ENCODE measurements around the gene KCNK18. TPM values are rescaled to one million over a fixed set of nuclear protein-coding genes. Genes with fewer than 3 reads are reported as not detected.

KCNK18 gene
- total RNA-seq, 1 donor from 2014 or later, result not detected

DNA sequence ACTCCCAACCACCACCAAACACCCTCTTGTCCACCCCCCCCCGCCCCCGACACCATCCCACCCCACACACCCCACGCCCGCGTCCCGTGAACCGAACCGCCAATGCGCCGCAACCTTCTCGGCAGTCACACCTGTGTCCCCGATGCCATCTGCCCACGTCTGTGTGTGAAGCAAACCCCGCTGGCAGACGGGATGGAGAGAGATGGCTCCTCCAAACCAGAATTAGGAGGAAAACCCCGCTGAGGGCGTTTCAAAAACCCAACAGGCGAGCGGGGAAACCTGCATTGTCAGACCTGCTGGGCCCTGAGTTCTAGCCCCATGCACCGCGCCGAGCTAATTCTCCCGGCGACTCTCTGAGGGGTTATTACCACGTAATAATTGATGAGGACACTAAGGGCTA, 28.6 kb upstream of the KCNK18 start:
- TF ChIP-seq, protein P1, sequence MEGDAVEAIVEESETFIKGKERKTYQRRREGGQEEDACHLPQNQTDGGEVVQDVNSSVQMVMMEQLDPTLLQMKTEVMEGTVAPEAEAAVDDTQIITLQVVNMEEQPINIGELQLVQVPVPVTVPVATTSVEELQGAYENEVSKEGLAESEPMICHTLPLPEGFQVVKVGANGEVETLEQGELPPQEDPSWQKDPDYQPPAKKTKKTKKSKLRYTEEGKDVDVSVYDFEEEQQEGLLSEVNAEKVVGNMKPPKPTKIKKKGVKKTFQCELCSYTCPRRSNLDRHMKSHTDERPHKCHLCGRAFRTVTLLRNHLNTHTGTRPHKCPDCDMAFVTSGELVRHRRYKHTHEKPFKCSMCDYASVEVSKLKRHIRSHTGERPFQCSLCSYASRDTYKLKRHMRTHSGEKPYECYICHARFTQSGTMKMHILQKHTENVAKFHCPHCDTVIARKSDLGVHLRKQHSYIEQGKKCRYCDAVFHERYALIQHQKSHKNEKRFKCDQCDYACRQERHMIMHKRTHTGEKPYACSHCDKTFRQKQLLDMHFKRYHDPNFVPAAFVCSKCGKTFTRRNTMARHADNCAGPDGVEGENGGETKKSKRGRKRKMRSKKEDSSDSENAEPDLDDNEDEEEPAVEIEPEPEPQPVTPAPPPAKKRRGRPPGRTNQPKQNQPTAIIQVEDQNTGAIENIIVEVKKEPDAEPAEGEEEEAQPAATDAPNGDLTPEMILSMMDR (IDR thresholded peaks at IDR 0.05), result no peak
- TF ChIP-seq EZH2phosphoT487 (IDR thresholded peaks at IDR 0.05) (no peak), EZH2 (IDR thresholded peaks at IDR 0.05) (no peak)

GRCh38 chr10:117169480-117169879, 27.8 kb upstream of the KCNK18 start:
- H3K9ac ChIP-seq, result no peak overlapping the region
- no peaks in the 10 kb centered on the region for H3K9me3 ChIP-seq (ENCODE audit: low read depth)
- DNase-seq (ENCODE audit: low spot score), result no peak
- H3K27ac ChIP-seq, result no peak overlapping the region
- no peaks in the 10 kb centered on the region for H3K36me3 ChIP-seq
- no peak overlapping the region for H3K4me3 Mint-ChIP-seq
- H3K4me1 Mint-ChIP-seq, result peaks cover 18% of the 10 kb centered on the region
- H3K27ac Mint-ChIP-seq, result no peak overlapping the region
- H4K20me1 ChIP-seq (ENCODE audit: low read depth), result peaks cover 30% of the 10 kb centered on the region
- H3K27me3 ChIP-seq, result peaks cover 100% of the 10 kb centered on the region
- no peak overlapping the region for H3K4me3 ChIP-seq
- H3K4me1 ChIP-seq, result peaks cover 31% of the 10 kb centered on the region
- no peak overlapping the region for H2AFZ ChIP-seq (replicated peaks)
- no peaks in the 10 kb centered on the region for H3K36me3 Mint-ChIP-seq
- no peaks in the 10 kb centered on the region for H3K9me3 Mint-ChIP-seq
- no peak overlapping the region for H3K4me2 ChIP-seq
- H3K27me3 Mint-ChIP-seq (ENCODE audit: insufficient read depth, low read depth), result peaks cover 80% of the 10 kb centered on the region
- H3K79me2 ChIP-seq (ENCODE audit: low read depth), result no peaks in the 10 kb centered on the region
- peaks cover 40% of the 10 kb centered on the region for H3F3A ChIP-seq (ENCODE audit: low read depth)
- no peak for TF ChIP-seq EZH2phosphoT487 (IDR thresholded peaks at IDR 0.05)
- peak; percentile 24 for TF ChIP-seq EZH2 (IDR thresholded peaks at IDR 0.05)

More for the DNA sequence above, 28.6 kb upstream of the KCNK18 start:
- peaks cover 38% of the 10 kb centered on the region for H4K20me1 ChIP-seq (ENCODE audit: low read depth)
- H3K27me3 Mint-ChIP-seq (ENCODE audit: insufficient read depth, low read depth), result peaks cover 82% of the 10 kb centered on the region
- H3K27ac ChIP-seq, result no peak overlapping the region
- peaks cover 17% of the 10 kb centered on the region for H3K4me1 Mint-ChIP-seq
- no peak overlapping the region for H3K9ac ChIP-seq
- H3K27ac Mint-ChIP-seq, result no peak overlapping the region
- no peaks in the 10 kb centered on the region for H3K9me3 ChIP-seq (ENCODE audit: low read depth)
- no peaks in the 10 kb centered on the region for H3K79me2 ChIP-seq (ENCODE audit: low read depth)
- H2AFZ ChIP-seq (replicated peaks), result no peak overlapping the region
- H3F3A ChIP-seq (ENCODE audit: low read depth), result peaks cover 35% of the 10 kb centered on the region
- H3K36me3 ChIP-seq, result no peaks in the 10 kb centered on the region
- H3K4me2 ChIP-seq, result peak overlapping the region; percentile 87
- no peaks in the 10 kb centered on the region for H3K9me3 Mint-ChIP-seq
- no peaks in the 10 kb centered on the region for H3K36me3 Mint-ChIP-seq
- peaks cover 25% of the 10 kb centered on the region for H3K4me1 ChIP-seq
- peak overlapping the region; percentile 71 for H3K4me3 Mint-ChIP-seq
- peaks cover 100% of the 10 kb centered on the region for H3K27me3 ChIP-seq
- peak overlapping the region; percentile 56 for H3K4me3 ChIP-seq
- DNase-seq (ENCODE audit: low spot score), result peak; percentile 55

GRCh38 chr10:117170244-117170643, 27.0 kb upstream of the KCNK18 start:
- H3K27ac Mint-ChIP-seq, result no peak overlapping the region
- H3F3A ChIP-seq (ENCODE audit: low read depth), result peaks cover 36% of the 10 kb centered on the region
- no peak overlapping the region for H3K4me3 ChIP-seq
- peaks cover 34% of the 10 kb centered on the region for H3K4me1 ChIP-seq
- no peak overlapping the region for H3K27ac ChIP-seq
- no peak overlapping the region for H3K4me2 ChIP-seq
- TF ChIP-seq, protein P1 (IDR thresholded peaks at IDR 0.05), result no peak
- TF ChIP-seq EZH2 (IDR thresholded peaks at IDR 0.05) (no peak), EZH2phosphoT487 (IDR thresholded peaks at IDR 0.05) (no peak)
- peaks cover 78% of the 10 kb centered on the region for H3K27me3 Mint-ChIP-seq (ENCODE audit: insufficient read depth, low read depth)
- no peaks in the 10 kb centered on the region for H3K9me3 ChIP-seq (ENCODE audit: low read depth)
- H3K36me3 ChIP-seq, result no peaks in the 10 kb centered on the region
- H2AFZ ChIP-seq (replicated peaks), result no peak overlapping the region
- peaks cover 100% of the 10 kb centered on the region for H3K27me3 ChIP-seq
- H3K9me3 Mint-ChIP-seq, result no peaks in the 10 kb centered on the region
- DNase-seq (ENCODE audit: low spot score), result no peak
- no peaks in the 10 kb centered on the region for H3K79me2 ChIP-seq (ENCODE audit: low read depth)
- peaks cover 21% of the 10 kb centered on the region for H3K4me1 Mint-ChIP-seq
- H3K4me3 Mint-ChIP-seq, result no peak overlapping the region
- H4K20me1 ChIP-seq (ENCODE audit: low read depth), result peaks cover 23% of the 10 kb centered on the region
- H3K9ac ChIP-seq, result no peak overlapping the region
- no peaks in the 10 kb centered on the region for H3K36me3 Mint-ChIP-seq

GRCh38 chr10:117174439-117175214, 22.7 kb upstream of the KCNK18 start:
- Histone ChIP-seq H3K27me3 (peaks cover 98% of the 10 kb centered on the region), H3K27ac (no peak overlapping the region), H3K9ac (no peak overlapping the region), H3K9me3 (ENCODE audit: low read depth) (no peaks in the 10 kb centered on the region), H3K4me2 (peak overlapping the region; percentile 83), H2AFZ (replicated peaks) (peak overlapping the region; percentile 93), H3K36me3 (no peaks in the 10 kb centered on the region), H4K20me1 (ENCODE audit: low read depth) (no peaks in the 10 kb centered on the region), H3F3A (ENCODE audit: low read depth) (peaks cover 11% of the 10 kb centered on the region), H3K79me2 (ENCODE audit: low read depth) (no peaks in the 10 kb centered on the region), H3K4me3 (peak overlapping the region; percentile 52), H3K4me1 (peaks cover 24% of the 10 kb centered on the region)
- Mint-ChIP-seq H3K4me3 (peak overlapping the region; percentile 87), H3K9me3 (no peaks in the 10 kb centered on the region), H3K27ac (peak overlapping the region; percentile 86), H3K4me1 (peaks cover 17% of the 10 kb centered on the region), H3K36me3 (no peaks in the 10 kb centered on the region), H3K27me3 (ENCODE audit: insufficient read depth, low read depth) (peaks cover 42% of the 10 kb centered on the region)
- peak; percentile 90 for DNase-seq (ENCODE audit: low spot score)
- TF ChIP-seq EZH2 (IDR thresholded peaks at IDR 0.05), result no peak
- TF ChIP-seq, protein P1 (IDR thresholded peaks at IDR 0.05), result peak; percentile 94

Data from neural progenitor cell (in vitro differentiated cells).